GM12874 (cell line): ENCODE measurements around the gene C1orf105.

ENCODE experiments used
- CTCF ChIP-seq: IDR thresholded peaks from 2 replicates; pipeline ENCODE4 v1.5.1; 2011; ENCODE audit warnings: low read depth, mild to moderate bottlenecking, control low read depth, low read length, moderate library complexity; ENCODE audit not compliant: insufficient read depth

Gene C1orf105

GRCh38 chr1:172402878-172403569 lies 17.5 kb upstream of the C1orf105 start:
- TF ChIP-seq CTCF = no peak

- TF ChIP-seq CTCF = no peak
Measured at GRCh38 chr1:172404121-172404520, 16.4 kb upstream of the C1orf105 start.

- no peak for TF ChIP-seq CTCF
Measured at GRCh38 chr1:172405912-172406311, 14.6 kb upstream of the C1orf105 start.

GRCh38 chr1:172406968-172407367 lies 13.5 kb upstream of the C1orf105 start:
- TF ChIP-seq CTCF = no peak

- no peak for TF ChIP-seq CTCF
Measured at GRCh38 chr1:172408958-172409357, 11.5 kb upstream of the C1orf105 start.

GRCh38 chr1:172410027-172410426 lies 10.5 kb upstream of the C1orf105 start:
- TF ChIP-seq CTCF = no peak

- no peak for TF ChIP-seq CTCF
Measured at GRCh38 chr1:172411791-172412338, 8.6 kb upstream of the C1orf105 start.

- TF ChIP-seq CTCF = no peak
Measured at GRCh38 chr1:172414331-172414730, 6.2 kb upstream of the C1orf105 start.
